Thymus (tissue), 14 donors: ENCODE data around the gene KRTAP9-9. TPM values are rescaled to one million over a fixed set of nuclear protein-coding genes. Genes with fewer than 3 reads are reported as not detected.
A peak's percentile ranks its signal among the peaks of the same experiment; 100 is the strongest.
"Not testable (repeated sequence)": the region's sequence is repeated elsewhere in the genome, so short reads cannot be mapped to it uniquely, and the experiment has no call there.

Source experiments
- DNase-seq, 9 donors: peaks; one replicate each; pipeline ENCODE4 v3.0.0-alpha.2; 2013; ENCODE audit warnings: low spot score in 9 of 9, low read depth in 6 of 9, missing footprints in 1 of 9
- H3K27ac ChIP-seq, 2 donors: one replicate each; pipeline ENCODE4 v1.5.1; 2013; ENCODE audit warnings: control low read depth in 1 of 2, low read depth in 1 of 2, low read length in 1 of 2, mild to moderate bottlenecking in 1 of 2, moderate library complexity in 1 of 2
- H3K27me3 ChIP-seq, 2 donors: one replicate each; pipeline ENCODE4 v1.5.1; 2013; ENCODE audit warnings: low read length in 1 of 2; ENCODE audit not compliant: control insufficient read depth in 2 of 2, insufficient read depth in 1 of 2
- H3K36me3 ChIP-seq, 2 donors: one replicate each; pipeline ENCODE4 v1.5.1; 2013; ENCODE audit warnings: low read length in 1 of 2, mild to moderate bottlenecking in 1 of 2, moderate library complexity in 1 of 2; ENCODE audit not compliant: control insufficient read depth in 2 of 2, insufficient read depth in 2 of 2
- H3K4me1 ChIP-seq, 2 donors: one replicate each; pipeline ENCODE4 v1.5.1; 2013; ENCODE audit warnings: low read length in 2 of 2; ENCODE audit not compliant: control insufficient read depth in 2 of 2, insufficient read depth in 2 of 2
- H3K4me3 ChIP-seq, 2 donors: one replicate each; pipeline ENCODE4 v1.5.1; 2013; ENCODE audit warnings: low read length in 2 of 2, control low read depth in 1 of 2, mild to moderate bottlenecking in 1 of 2
- H3K9me3 ChIP-seq, 2 donors: one replicate each; pipeline ENCODE4 v1.5.1; 2013; ENCODE audit warnings: low read length in 1 of 2, mild to moderate bottlenecking in 1 of 2; ENCODE audit not compliant: control insufficient read depth in 2 of 2, insufficient read depth in 1 of 2
- WGBS: extraction: QIAGEN DNeasy Blood & Tissue Kit; methylation state at CpG from one replicate; pipeline ENCODE4 v1.1.7; 2013; 5-methylcytosine and 5-hydroxymethylcytosine counted together
- long read RNA-seq, 10 donors: transcript quantifications; one replicate each; lab custom pipeline, GENCODE V29; 2026
- polyA plus RNA-seq: library from polyadenylated mRNA; stranded (reverse); fragments of 200-250 nt; gene quantifications from one replicate; pipeline ENCODE4 v1.2.3, GENCODE V29; 2013
- total RNA-seq: library from RNA; stranded (reverse); fragments of 120-200 nt; gene quantifications from one replicate; pipeline ENCODE4 v1.2.4, GENCODE V29; 2013
- donor health status: healthy.

KRTAP9-9 gene
- total RNA-seq: not detected
- polyA plus RNA-seq: 0.02 TPM
- long read RNA-seq, donor 1: 0 reads
- long read RNA-seq, donor 2: 0 reads
- long read RNA-seq, donor 3: 0 reads
- long read RNA-seq, donor 4: 0 reads
- long read RNA-seq, donor 5: 0 reads
- long read RNA-seq, donor 6: 0 reads
- long read RNA-seq, donor 7: 0 reads
- long read RNA-seq, donor 8: 0 reads
- long read RNA-seq, donor 9: 0 reads
- long read RNA-seq, donor 10, partial matches to known transcripts: 0 of 1 reads
- long read RNA-seq, donor 10, other reads (novel, unspliced or antisense): 0 of 1 reads

DNA sequence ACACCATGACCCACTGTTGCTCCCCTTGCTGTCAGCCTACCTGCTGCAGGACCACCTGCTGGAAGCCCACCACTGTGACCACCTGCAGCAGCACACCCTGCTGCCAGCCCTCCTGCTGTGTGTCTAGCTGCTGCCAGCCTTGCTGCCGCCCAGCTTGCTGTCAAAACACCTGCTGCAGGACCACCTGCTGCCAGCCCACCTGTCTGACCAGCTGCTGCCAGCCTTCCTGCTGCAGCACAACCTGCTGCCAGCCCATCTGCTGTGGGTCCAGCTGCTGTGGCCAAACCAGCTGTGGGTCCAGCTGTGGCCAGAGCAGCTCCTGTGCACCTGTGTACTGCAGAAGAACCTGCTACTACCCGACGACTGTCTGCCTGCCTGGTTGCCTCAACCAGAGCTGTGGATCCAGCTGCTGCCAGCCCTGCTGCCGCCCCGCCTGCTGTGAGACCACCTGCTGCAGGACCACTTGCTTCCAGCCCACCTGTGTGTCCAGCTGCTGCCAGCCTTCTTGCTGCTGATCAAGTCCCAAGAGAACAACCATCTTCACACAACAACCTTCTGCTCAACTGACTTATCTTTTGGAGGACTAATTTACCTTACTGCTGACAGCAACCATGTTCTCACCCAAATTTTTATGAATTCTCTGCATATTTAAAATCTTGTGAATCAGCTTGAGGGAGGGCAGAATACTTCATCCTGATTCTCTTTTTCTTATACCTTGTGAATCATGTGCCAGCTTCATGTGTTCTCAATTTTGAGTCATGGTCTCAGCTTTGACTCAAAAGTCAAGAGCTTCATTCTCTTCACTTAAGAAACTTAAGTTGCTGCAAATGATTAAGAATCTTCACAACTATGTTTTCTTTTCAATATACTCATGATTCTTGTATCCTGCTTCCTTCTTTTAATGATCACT, at the start of gene KRTAP9-9:
TSS of gene KRTAP9-9 (plus strand) at position 4 of the 910 bp plus-strand sequence.
- not testable (repeated sequence) for H3K36me3 ChIP-seq, H3K4me3 ChIP-seq, H3K9me3 ChIP-seq, H3K27me3 ChIP-seq, H3K4me1 ChIP-seq, H3K27ac ChIP-seq, DNase-seq
- 92% methylated on average over 5 of the region's 5 CpGs for WGBS

DNA sequence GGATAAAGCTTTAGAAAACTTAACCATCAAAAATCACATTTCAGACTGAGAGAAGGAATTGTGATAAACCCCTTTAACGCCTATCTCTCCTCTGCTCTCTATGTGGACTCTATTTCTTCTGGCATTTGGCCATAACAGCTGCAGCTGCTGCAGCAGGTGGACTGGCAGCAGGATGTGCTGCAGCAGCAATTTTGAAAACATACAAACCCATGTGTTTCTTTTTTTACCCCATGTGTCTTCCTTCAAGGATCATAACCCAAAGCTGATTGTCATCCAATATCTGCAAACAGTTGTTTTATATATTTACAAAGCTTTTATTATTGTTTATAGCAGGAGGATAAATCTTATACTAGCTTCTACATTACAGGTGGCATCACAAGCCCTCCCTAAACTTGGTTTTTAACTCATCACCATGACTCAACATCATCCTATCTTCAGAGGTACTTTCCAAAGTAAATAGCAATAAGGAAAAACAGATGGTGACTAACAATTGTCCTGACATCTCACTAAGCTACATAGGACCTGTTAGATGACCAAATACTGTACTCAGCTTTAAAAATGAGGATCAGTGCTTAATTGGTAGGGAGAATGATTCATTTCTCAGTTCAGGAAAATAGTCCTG, 43.2 kb upstream of the KRTAP9-9 start:
- DNase-seq: peak in 1 of 9 donors; percentile 2
- WGBS: 73% methylated on average over 1 of the region's 1 CpG
- H3K36me3 ChIP-seq: no peaks in the 10 kb centered on the region
- no peak overlapping the region for H3K27ac ChIP-seq
- no peaks in the 10 kb centered on the region for H3K9me3 ChIP-seq
- no peak overlapping the region for H3K4me3 ChIP-seq
- H3K4me1 ChIP-seq: no peaks in the 10 kb centered on the region
- H3K27me3 ChIP-seq: no peaks in the 10 kb centered on the region

- H3K27ac ChIP-seq: no peak overlapping the region
- H3K9me3 ChIP-seq: no peaks in the 10 kb centered on the region
- DNase-seq: no peak
- 91% methylated on average over 7 of the region's 7 CpGs for WGBS
- H3K36me3 ChIP-seq: no peaks in the 10 kb centered on the region
- H3K4me1 ChIP-seq: no peaks in the 10 kb centered on the region
- no peaks in the 10 kb centered on the region for H3K27me3 ChIP-seq
- no peak overlapping the region for H3K4me3 ChIP-seq
Measured at GRCh38 chr17:41212524-41213169, 42.5 kb upstream of the KRTAP9-9 start.

- Histone ChIP-seq H3K9me3 (no peaks in the 10 kb centered on the region), H3K36me3 (no peaks in the 10 kb centered on the region), H3K27ac (no peak overlapping the region), H3K4me3 (no peak overlapping the region), H3K4me1 (no peaks in the 10 kb centered on the region), H3K27me3 (no peaks in the 10 kb centered on the region)
- 85% methylated on average over 1 of the region's 1 CpG for WGBS
- no peak for DNase-seq
Measured at GRCh38 chr17:41215681-41216080, 39.5 kb upstream of the KRTAP9-9 start.

DNA sequence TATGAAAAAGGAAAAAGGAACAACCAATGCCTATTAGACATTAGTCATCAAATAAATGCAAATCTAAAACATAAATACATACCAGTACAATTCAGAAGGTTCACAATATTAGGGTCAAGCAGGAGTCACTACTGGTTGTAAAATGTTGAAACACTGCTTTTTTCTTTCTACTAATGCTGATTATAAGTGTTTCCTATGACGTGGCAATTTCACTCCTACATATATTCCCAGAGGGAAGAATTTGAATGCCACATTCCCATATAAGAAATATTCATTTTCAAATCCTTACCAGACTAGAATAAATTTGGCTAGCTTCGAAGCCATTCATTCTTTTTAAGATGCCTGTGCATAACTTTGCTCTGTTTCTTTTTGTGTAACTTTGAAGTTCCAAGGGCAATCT, 31.4 kb upstream of the KRTAP9-9 start:
- no peak for DNase-seq

GRCh38 chr17:41226051-41226450, 29.1 kb upstream of the KRTAP9-9 start:
- no peak overlapping the region for H3K4me3 ChIP-seq
- WGBS: 96% methylated on average over 6 of the region's 6 CpGs
- no peaks in the 10 kb centered on the region for H3K9me3 ChIP-seq

More for the DNA sequence above, 31.4 kb upstream of the KRTAP9-9 start:
- no peak overlapping the region for H3K27ac ChIP-seq
- H3K27me3 ChIP-seq: no peaks in the 10 kb centered on the region
- H3K4me1 ChIP-seq: no peaks in the 10 kb centered on the region
- H3K4me3 ChIP-seq: no peak overlapping the region
- WGBS: 84% methylated on average over 2 of the region's 2 CpGs
- no peaks in the 10 kb centered on the region for H3K36me3 ChIP-seq
- H3K9me3 ChIP-seq: no peaks in the 10 kb centered on the region

GRCh38 chr17:41226598-41227095, 28.5 kb upstream of the KRTAP9-9 start, which contains the start of gene KRTAP9-2:
Gene KRTAP9-2 (plus strand): TSS chr17:41226648. CDS start chr17:41226655, 7 bp downstream.
- not testable (repeated sequence) for DNase-seq, H3K36me3 ChIP-seq, H3K9me3 ChIP-seq, H3K4me1 ChIP-seq, H3K4me3 ChIP-seq, H3K27me3 ChIP-seq, H3K27ac ChIP-seq
- 71% methylated on average over 3 of the region's 4 CpGs for WGBS

More at GRCh38 chr17:41226051-41226450, 29.1 kb upstream of the KRTAP9-9 start:
- no peak overlapping the region for H3K27ac ChIP-seq
- H3K36me3 ChIP-seq: no peaks in the 10 kb centered on the region
- DNase-seq: no peak
- H3K4me1 ChIP-seq: no peaks in the 10 kb centered on the region
- H3K27me3 ChIP-seq: no peaks in the 10 kb centered on the region

GRCh38 chr17:41230094-41230493, 25.1 kb upstream of the KRTAP9-9 start:
- H3K27me3 ChIP-seq: no peaks in the 10 kb centered on the region
- DNase-seq: no peak
- H3K27ac ChIP-seq: no peak overlapping the region
- H3K9me3 ChIP-seq: no peaks in the 10 kb centered on the region
- H3K4me1 ChIP-seq: no peaks in the 10 kb centered on the region
- H3K4me3 ChIP-seq: no peak overlapping the region
- no peaks in the 10 kb centered on the region for H3K36me3 ChIP-seq
